22Rv1 (cell line): ENCODE results near the gene TRMT1.

Experiments used
- CTCF ChIP-seq: fragments of 450-650 bp; IDR thresholded peaks from 2 replicates; pipeline ENCODE4 v1.5.1; 2017; ENCODE audit warnings: mild to moderate bottlenecking
- ZFX ChIP-seq: fragments of 450-650 bp; IDR thresholded peaks from 2 replicates; pipeline ENCODE4 v1.6.1; 2017; ENCODE audit warnings: antibody characterized with exemption, borderline replicate concordance

- no peak for TF ChIP-seq CTCF
- no peak for TF ChIP-seq ZFX
Observed at GRCh38 chr19:13066933-13067807, 49.4 kb downstream of the TRMT1 start.
